ENCODE measurements around the gene AGBL4.

GRCh38 chr1:48740621-48741020, 1283.1 kb downstream of the AGBL4 start:
- TF ChIP-seq CTCF (IDR thresholded peaks at IDR 0.05): no peak
- no peak for TF ChIP-seq ZFX (IDR thresholded peaks at IDR 0.05; ENCODE audit: borderline replicate concordance)

Measured in 22Rv1 (cell line).